Stimulated activated CD4-positive, alpha-beta T cell treated with anti-CD3 and anti-CD28 coated beads, Interleukin-4, amount 100 ng/mL, for 4 hours (primary cell): ENCODE results near the gene PELI1.

Experiments used
- DNase-seq, 2 experiments: peaks; one replicate each; pipeline ENCODE4 v3.0.0-alpha.2; 2020

PELI1 gene, protein sequence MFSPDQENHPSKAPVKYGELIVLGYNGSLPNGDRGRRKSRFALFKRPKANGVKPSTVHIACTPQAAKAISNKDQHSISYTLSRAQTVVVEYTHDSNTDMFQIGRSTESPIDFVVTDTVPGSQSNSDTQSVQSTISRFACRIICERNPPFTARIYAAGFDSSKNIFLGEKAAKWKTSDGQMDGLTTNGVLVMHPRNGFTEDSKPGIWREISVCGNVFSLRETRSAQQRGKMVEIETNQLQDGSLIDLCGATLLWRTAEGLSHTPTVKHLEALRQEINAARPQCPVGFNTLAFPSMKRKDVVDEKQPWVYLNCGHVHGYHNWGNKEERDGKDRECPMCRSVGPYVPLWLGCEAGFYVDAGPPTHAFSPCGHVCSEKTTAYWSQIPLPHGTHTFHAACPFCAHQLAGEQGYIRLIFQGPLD

DNA sequence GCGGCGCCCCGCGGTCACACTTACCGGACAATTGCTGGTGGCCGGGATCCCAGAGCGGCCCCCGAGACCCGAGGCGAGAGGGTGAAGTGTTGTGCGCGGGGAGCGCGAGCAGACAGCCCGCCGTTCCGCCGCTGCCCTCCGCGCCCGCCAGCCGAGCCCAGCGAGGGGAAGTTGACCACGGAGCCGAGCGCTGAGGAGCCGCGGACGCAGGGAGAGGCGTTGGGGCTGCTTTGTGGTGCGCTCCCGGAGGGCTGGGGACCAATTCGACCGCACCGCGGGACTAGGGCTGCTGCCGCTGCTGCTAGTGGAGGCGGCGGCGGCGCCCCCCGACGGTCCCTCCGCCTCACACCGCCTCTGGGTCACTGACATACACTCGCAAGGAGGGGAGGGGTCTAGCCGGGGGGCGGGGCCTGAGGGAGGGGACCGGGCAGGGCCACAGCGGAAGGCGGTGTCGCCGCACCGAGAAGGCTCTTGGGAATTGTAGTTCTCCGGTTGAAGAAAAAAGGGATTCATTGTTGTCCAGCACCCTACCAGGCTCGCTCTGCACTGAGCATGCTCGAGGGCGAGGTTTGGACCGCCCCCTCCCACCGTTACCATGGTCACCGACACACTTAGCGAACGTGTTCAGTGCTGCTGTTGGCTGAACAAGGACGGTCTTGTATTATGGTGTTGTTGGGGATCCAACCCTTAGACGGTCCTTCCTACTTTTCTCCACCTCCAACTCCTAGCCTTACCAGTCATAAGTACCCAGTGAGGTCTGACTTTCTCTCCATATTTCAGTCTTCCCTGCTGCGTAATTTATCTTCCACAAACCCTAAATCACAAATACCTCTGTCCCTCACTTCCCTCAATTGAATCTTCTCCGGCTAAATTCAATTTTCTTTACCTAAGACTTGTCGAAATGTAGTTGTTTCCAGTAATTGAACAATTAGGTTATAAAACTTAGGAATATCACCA, at the start of gene PELI1:
Gene PELI1 (minus strand): TSS at position 364 of the 957 bp plus-strand sequence. CDS start 36,110 bp downstream, outside the sequence.
- peak; percentile 89 to 94 for DNase-seq

DNA sequence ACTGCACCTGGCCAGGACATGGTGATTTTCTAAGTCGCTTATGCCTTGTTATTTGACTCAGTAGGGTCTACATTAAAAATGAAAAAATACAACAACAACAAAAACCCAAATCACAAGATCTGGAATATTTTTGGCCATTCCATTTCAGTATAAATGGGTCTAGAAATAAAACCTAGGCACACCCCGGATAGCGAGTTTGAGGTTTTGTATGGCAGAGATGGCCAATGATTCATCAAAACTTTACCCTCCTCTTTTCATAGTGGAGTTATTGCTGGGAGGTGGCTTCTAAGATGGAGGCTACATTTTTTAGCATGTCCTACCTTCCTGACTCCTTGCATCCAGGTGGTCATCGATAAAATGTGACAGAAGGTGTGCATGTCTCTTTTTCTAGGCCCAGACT, 49.3 kb upstream of the PELI1 start:
- no peak for DNase-seq

DNA sequence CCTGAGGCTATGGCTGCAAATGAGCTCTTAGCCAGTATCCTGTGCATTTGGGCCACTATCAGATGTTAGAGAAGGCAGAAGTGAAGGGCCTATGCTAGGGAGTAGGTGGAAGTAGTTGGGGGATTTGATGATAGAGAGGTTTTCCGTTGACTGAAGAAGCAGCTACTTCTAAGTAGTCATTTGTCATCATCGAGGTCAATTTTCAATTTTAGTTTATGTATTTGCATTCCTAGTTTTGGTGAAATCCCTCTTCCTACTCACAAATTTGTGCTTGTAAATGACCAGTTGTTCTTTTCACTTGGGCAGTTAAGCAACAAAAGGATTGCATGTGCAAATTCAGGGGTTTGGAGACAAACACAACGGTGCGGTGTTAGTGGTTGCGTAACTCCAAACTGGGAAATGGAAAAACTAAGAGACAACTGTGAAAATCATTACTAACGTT, 48.5 kb upstream of the PELI1 start:
- no peak for DNase-seq

DNA sequence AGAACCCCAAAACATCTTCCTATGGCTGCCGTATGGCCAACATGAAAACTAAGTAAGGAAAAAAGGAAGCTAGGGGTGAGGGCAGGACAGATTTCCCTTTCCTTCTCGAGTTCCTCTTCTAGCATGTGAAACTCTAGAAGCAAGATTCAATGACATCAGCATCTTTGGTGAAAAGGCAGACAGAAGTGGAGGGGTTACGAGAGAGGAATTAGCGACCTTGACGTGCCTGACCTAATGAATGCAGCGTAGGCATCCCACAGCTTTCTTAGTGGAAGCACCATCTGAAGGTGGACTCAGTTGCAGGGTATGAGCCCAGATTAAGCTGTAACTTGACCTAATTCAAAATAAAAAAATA, 47.9 kb upstream of the PELI1 start:
- DNase-seq, result no peak

DNA sequence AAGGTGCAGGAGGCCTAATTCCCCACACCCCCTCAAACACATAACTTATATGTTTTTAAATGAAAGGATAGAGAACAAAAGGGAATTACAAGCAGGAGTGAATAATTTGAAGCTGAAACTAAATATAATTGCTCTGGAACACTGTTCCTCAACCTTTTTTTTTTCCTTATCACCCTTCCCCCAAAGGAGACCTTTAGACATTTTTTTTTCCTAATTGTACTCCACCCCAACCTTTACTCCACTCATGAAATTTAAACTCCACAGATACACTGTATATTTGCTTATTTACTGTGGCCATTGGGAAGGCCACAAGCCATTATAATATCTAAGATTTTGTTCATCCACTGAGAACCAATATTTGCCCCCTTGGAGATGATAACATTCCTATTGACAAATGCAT, 45.4 kb upstream of the PELI1 start:
- no peak for DNase-seq

DNA sequence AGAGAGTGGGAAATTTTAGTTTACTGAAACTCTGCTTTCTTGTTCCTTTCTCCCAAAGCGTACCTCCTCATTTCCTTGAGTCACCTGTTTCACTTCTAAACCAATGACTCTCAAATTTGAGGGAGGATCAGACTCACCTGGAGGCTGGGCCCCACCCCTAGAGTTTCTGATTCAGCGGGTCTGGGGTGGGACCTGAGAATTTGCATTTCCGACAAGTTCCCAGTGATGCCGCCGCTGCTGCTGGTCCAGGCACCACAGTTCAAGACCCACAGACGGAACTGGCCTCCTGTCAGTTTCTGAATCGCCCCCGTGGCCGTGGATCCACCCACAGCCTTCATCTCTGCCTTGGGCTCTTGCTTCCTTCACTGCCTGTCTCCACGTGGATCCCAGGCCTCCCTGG, 44.9 kb upstream of the PELI1 start:
- no peak for DNase-seq

DNA sequence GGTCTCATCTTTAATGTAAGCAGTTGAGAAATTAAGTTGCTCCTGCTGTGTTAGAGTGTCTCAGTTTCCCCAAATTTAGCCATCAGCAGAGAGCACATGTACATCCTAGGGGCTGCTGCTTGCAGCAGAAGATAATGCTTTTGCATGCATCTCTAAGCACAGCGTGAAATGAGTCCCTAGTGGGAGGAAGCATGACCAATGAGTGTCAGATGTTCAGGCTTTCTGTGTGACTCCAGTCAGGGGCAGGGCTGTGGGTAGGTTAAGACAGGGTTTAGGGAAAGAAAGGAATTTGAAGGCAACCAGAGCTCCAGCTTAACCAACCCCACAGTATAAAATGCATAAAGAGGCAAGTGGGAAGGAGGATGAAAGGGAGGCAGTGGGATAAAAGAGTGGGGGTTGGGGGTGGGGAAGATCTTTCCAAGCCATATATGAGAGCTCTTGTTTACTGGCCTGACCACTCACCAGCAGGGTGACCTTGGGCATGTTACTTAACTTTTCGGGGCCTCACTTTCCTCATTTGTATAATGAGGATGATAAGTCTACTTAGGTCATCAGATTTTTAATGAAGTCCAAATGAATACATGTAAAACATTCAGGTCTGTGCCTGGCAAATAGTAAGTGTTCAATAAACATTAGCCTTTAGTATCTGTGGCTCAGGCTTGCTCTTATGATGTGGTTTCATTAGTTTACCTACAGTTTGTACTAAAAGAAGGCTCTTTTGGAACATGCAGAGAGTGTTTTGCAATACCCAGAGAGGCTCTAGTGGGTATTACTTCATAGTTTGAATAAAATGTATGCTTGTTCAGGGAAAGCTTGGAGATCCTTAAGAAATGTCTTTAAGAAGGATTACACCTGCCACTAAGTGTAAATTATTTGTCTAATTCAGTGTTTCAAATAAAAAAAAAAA, 42.7 kb upstream of the PELI1 start:
- DNase-seq, result no peak

DNA sequence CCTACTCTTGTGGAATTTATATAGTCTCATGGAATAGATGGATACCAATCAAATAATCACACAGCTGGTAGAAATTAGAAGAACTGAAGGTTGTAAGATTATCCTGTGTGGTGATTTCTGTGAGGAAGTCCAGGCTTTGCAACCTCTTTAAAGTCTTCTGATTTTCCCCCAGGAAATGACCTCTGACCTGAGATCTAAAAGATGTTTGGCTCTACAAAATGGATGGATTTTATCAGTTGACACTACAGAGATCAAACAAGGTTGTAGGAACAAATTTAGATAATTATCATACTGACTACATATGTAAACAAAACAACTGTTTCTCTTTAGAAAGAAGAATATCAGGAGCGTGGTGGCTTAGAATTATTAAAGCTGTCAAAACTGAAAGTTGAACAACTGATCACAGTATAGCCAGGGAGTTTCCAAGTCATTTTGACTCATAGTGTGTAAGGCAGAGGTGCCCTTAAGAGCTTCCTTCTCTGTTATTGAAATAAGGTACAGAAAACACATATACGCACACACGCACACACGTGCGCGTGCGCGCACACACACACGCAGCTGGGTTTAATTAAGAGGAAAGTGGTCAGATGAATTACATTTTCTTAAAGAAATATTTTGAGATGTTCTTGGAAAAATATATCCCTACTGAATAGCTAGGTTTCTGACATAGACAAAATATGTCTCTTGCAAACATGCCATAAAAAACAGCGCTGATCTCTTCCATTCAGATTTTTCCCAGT, 35.5 kb upstream of the PELI1 start:
- DNase-seq, result no peak

DNA sequence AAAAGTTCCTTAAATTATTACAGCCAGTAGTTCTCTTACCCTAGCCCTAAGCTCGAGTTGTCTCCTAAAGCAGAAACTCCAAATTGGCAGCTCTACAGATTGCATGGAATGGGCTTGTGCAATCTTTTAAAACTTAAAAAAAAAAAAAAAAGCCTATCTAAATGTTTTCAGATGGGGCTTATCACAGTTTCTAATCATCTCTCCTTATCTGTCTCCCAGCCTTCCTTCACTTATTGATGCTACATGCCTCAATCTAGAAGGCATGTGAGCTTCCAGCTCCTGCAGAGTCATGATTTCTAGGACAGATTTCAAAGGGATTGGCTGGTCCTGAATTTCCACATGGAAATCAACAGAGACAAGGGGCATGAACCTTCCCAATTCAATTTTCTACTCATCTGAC, 33.1 kb upstream of the PELI1 start:
- no peak for DNase-seq

DNA sequence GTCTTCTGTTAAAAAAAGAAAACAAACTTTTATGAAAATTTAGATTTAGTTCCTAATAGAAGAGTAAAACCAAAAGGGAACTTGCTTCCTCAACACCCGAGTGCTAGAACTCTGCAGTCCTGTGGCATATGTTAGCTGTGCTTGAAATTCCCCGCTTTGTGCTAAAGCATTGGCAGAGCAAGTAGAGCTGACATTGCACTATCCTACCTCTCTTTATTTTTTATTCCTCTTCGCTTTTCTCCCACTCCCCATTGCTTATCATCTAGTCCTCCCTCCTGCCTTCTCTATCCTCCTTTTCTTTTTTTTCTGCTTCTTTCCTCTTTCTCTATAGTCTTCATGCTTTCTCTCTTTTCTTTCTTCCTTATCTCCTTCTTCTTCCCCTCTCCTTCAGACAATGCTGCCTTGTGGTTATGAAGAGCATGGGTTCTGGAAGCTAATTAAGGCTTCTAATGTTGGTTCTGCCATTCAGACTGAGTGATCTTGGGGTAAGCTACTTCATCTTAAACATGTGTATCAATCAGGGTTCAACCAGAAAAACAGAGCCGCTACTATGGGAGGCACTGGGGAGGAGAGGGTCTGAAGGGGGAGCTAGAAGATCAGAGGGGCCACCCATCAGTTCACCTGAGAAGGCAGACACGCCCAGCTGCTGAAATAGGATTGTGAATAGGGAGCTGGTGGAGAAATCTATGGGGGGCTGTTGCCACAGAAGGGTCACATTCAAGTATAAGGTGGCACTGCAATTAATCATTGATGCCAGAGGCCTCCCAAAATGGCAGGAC, 31.4 kb upstream of the PELI1 start:
- DNase-seq, result no peak

DNA sequence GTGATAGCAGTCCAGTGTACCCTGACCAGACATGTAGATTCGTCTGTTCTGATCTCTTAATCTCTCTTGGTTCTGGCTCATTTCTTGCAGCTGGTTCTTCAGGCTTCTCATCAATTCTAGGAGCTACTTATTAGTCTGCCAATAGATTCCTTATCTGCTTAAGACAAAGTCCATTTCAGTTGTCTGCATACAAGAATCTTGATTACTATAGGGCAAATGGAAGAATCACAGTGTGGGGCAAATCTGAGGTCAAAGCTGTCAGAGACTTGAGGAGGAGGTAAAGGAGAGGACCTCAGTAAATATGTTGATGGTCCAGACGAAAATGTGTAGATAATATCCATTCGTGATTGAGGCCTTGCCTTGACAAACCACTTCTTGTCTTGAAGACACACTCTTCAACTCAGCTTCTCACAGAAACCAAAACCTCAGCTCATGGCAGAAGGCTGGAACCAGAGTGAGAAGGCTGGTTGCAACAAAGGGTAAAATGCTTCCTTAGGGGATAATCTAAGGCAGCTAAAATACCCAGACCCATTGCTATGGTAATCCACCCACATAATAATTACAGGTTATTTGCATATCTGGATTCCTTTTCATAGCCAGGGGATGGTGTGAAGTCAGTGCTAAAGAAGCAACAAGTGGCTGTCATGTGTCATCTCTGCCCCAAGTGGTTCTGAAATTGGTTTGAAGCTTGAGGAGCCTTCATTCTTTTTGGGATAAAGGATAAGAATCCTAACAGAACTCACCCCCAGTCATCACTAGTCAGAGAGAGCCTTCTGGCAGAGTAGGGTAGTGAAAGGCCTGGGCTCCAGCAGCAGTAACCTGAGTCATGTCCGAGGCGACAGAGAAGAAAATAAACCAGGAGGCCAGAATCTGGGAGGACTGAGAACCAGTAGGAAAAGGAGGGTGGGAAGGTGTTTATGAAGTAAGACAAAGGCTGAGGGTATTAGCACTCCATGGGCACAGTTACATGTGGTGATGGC, 29.2 kb upstream of the PELI1 start:
- no peak for DNase-seq

DNA sequence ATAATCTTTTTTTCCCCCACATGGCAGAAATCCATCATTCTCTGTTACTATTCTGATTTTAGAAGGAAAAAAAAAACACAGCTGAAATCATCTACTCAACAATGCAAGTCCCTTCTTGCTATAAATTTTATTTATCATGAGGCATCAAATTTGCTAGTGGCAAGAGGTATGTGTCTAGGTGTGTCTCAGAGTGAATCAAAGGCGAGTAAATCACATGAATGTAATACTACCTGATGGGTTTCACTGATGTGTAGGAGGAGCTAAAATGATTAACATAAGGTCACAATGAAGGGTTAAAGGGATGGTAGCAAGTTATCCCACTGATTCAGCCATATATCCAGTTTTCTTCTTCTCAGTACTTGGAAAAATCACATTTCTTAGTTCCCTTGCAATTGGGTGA, 24.5 kb upstream of the PELI1 start:
- DNase-seq, result no peak

DNA sequence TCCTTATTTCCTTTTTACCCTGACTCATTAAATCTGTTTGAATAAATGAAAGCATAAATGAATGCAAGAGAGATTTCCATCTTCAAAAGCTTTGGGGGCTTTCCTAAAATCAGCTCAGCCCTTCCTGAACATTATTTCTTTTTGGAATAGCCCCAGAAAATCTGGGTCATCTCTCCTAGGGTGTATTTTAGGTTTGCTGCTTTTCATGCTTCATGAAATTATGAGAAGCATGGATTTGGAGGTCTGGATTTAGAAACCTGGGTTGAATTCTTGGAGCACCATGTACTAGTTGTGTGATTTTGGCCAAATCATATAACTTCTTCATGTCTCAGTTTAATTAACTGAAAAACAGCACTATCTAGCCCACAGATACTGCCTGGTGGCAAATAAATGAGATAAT, 24.0 kb upstream of the PELI1 start:
- no peak for DNase-seq

DNA sequence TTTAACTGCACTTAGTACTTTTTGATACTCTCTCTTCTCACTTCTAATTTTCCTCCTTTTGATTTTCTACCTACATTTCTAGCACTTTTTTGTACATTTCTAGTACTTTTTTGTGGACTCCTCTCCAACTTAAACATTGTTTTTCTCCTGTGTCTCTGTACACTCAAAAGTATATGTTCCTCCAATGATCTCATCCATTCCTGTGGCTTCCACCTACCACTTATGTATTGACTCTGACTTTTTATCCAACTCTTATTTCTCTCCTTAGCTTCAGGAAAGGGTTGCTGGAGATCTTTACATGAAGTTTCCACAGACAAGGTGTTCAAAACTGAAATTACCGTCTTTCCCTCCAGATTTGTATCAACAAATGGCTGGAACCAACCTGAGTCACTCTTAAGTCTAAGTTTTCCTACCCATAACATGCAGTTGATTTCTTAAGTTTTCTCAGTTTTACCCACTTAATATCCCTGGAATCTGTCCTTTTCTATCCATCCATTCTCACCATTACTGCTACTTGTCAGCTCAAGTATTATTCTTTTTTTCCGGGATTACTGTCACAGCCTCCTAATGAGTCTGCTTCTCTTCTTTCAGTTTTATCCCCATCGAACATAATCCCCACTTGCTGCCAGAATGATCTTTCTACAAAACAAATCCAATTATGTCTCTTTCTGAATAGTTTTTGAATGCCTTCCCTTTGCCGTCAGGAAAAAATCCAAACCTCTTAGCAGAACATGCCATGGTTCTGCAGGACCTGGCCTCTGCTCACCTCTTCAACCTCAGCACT, 22.6 kb upstream of the PELI1 start:
- no peak for DNase-seq

DNA sequence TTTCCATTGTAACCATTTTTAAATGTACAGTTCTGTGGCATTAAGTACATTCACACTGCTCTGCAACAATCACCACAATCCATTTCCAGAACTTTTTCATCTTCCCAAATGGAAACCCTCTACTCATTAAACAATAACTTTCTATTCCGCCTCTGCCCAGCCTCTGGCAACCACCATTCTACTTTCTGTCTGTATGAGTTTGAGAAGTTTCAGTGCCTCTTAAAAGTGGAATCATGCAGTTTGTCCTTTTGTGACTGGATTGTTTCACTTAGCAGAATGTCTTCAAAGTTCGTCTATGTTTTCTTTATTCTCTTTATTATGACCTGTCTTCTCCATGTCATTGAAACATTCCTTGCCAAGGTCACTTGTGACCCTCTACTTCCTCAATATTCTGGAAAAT, 22.0 kb upstream of the PELI1 start:
- DNase-seq, result no peak

DNA sequence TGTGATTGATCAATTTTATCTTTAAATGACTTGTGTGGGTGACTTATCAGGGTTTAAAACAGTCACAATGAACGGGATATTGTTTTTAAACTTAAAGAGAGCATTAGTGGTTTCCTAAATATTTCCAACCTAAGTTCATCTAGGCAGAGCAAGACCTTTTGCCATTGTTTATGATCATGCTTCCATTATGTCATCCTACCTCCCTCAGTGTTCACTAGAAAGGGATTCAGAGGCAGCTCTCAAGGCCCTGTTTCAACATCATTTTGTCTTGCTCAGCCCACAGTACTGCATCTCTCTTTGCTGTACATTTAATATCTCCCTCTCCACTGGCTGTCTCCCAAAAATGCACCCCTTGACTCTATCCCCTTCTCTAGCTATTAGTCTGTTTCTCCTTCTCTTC, 21.5 kb upstream of the PELI1 start:
- DNase-seq, result no peak

DNA sequence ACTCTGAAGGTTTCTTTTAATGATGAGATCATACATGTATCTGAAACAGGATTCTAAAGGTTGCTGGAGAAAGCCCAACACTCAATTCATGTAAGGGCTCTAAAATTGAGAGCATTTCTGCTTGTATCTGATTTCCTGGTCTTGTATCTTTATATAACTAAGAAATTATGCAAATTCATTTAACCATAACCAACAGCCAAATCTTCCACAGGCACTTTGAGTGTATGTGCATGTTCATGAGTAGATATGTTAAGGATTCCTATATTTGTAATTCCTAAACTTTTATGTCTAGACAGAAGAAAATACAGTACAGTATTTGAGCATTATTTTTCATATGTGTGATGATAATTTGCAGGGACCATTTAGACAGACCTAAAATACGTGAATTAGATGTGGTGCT, 20.4 kb upstream of the PELI1 start:
- DNase-seq, result no peak

DNA sequence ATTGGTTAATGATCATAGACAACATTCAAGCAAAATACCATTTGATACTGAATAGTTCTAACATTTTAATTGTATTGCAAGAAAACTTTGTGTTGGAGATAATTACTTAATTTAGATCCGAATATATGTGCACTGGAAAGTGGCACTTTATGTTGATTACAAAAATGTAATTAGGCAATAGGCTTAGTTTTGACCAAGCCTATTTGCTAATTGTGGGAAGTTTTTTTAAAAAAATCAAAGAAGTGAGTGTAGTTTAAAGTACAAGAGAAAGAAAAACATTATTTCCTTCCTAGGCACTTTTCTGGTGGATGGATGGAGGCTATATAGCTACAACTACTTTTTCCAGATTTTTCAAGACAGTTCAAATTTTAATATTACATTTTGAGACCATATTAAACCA, 18.3 kb upstream of the PELI1 start:
- DNase-seq, result no peak

DNA sequence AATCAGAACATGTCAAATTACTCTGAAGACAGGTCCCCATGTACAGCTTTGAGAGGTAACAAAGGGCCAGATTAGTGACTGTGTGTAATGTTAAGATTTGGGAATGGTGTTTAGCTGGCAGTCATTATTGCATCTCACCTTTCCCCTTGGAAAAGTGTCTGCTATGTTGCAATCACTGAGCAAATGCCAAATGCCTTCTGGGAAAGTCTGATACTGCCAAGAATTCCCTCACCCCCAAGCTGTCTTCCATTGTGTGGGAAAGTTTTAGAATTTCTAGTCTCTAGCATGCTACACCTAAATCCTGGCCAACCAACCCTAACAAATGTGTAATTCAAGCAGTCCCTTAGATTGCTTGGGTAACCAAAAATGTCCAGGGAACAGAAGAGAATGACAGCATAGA, 13.6 kb upstream of the PELI1 start:
- DNase-seq, result no peak
